ENCODE results near the gene HIVEP2.

Gene HIVEP2

DNA sequence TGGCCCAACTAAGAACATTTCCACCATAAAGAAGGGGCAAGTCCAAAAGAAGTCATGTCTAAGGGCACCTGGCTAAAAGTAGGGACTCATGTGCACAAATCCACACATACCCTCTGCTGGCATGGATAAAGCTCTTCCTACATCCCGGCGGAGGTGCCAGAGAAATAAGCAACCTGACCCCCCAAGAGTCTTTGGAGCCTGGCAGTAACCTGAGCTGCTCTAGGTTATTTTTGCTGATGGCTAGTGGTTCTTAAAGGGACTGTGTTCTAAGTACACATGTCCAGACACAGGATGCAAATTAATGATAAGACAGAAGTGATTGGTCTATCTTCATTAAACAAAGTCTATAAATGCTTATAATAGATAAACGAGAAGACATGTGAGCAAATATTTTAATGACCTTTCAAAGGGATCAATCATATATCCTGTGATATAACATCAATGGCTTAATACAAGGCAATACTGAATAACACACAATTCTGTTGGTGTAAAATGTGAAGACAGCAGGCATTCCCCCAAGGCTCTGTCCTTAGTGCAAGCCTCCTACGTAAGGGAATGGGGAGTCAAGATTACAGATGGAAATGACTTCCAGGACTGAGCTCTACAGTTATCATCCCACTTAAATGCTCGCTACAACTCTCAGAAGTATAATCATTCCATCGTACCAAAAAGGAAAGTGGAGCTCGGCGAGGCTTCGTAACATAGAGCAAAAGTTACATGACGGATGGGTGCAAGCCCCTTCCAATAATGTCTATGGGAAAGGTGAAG, 52.5 kb downstream of the HIVEP2 start:
- no peak for DNase-seq (ENCODE audit: low spot score)

DNA sequence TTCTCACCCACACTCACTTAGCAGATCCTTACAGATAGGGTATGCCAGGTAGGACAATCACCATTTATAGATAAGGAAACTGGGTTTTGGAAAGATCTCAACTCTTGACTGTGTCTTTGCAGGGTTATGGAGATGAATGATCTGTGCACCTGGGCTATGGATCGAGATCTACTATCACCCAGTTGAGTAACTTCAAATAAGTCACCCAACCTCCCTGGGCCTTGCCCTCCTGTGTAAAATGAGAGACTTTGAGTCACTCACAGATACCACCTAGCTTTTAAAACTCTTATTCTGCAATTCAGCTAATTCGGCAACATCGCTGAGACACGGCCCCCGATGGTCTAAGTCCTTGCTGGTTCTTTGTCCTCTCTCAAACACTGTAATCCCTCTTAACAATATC, 53.5 kb downstream of the HIVEP2 start:
- DNase-seq (ENCODE audit: low spot score), result no peak

DNA sequence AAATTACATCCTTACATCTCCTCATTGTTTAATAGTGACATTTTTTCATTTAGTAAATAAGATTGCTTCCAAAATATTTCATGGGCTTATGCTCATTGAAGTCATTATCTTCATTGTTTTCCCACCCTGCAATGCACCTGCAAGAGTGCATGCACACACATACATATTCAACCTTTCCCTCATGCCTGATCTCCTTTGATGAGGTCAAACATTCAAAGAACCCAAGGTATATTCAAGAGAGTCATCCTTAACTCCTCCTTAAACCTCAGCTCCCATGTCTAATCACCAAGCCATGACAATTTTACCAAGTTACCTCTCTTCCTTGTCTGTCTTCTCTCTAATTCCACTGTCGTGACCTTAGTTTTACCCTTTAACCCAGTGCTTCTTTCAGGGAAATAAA, 56.5 kb downstream of the HIVEP2 start:
- DNase-seq (ENCODE audit: low spot score), result no peak

DNA sequence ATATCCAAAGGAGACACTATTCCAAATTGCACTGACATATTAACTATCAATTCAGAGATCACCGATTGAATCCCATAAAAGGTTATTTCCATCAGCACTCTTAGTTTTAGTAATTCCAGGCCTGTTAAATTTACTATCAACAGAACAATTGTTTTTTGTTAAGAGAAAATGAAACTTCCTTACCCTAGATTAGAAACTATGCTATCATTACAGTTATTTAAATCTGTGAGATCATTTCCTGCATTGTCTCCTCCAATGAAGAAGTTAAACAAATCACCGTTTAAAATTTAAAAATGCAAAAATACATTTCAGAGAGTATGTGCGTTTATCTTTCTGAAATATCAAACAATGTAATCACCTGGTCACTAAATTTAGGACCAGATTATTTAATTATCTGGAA, 57.5 kb downstream of the HIVEP2 start:
- DNase-seq (ENCODE audit: low spot score), result no peak

DNA sequence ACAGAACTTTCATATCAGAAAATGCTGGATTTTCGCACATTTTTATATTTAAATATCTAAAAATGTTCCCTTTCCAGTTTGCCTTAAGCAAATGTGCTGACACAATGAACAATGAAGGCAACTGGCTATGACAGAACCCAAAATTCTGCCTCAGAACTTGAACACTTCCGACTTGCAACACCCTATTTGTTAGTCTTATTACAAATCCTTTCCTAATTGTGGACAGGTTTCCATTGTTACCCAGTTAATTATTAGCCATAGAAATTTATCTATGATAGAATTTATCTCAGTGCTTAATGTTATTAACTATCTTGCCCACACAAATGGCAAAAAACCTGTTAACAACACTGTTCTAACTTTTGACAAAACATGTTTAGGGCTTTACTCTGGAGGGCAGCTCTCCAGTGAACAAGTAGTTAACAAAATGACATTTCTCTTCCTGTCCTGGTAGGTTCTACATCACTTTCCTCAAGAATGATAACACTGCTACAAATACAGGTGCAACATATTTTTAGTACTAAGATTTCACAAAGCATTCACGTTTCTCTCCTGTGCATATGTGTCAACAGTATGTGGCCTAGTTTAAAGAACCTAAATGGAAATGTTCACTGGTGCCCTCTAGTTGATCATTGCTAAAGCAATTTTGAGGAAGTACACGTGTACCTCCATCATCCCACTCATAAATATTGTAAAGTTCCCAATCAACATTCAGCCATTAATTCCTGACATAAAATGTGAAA, 58.4 kb downstream of the HIVEP2 start:
- peak; percentile 62 for DNase-seq (ENCODE audit: low spot score)

DNA sequence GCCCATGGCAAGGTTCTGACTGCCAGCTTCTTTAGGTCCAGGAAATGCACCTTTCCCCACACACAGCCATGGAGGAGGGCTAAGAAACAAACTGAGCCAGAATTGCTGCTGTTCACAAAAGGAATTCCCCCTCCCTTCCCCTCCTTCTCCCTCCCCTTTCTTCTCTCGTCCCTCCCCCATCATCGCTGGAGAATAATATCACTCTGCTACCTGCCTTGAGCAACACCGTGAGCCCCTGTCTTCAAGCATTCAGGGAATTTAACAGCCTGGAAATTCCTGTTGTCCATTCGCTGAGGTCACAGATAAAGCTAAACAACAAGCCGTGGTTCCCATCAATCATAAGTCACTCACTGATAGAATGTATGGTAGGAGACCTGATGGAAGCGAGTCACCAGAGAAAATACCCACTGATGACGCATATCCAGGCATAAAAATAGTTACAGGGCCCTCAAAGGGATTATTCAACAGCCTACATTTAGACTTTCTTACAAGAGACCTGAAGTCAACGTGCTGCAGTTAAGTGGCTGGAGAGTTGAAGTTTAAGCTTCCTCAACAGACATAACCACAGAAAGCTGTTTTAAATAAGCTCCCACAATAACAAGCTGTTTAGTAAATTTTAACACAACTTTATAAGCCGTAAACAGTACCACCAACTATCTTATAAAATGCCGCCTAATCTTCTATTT, 59.7 kb downstream of the HIVEP2 start:
- peak; percentile 43 for DNase-seq (ENCODE audit: low spot score)

DNA sequence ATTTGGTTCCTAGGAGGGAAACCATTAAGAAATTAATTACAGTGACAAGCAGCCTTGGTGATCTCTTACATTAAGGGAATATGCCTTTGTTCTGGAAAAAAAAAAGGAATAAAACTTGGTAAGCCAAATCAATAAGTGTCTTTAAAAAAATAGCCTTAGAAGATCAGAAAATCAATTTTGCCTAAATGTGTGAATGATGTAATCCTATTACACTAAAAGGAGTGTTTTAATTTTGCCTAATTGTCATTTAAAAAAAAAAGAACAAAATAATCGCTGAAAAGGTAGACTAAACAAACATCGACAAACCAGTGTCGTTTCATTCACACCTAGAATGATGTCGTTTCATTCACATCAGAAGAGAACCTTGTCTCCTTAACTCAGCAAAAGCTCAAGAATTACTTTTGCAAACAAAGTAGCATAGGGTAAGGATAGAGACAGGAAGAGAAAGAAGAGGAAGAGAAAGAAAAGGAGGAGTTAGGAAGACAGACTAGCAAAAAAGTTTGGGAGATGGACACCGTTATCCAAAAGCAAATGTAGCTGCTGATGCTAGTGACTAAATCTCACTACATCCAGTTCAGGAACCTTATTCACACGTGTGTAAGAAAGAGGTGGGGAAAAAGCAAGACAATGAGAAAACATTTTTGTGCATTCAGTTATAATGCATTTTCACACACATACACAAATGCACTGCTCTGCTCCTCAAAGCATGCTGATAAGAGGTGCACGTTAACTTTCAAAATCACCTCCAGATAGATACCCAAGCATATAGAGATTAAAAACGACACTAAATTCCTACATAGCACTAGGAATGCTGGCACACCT, 60.6 kb downstream of the HIVEP2 start:
- DNase-seq (ENCODE audit: low spot score), result no peak

DNA sequence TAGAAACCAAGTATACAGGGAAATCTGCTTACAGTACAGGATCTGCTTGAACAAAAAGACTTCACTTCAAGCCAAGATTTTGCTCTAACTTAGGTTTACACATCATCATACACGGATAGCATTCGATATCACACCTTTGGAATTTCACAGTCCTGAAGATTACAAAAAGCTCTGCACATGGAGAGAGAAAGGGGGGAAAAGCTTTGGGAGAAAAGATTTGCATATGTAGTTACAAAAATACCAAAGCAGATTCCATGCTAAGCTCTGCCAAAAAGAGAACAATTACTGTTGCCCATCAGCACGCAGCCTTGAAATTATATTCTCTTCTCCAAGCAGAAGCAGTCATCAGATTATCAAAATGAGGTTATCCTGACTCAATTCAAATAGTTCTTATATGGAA, 62.0 kb downstream of the HIVEP2 start:
- DNase-seq (ENCODE audit: low spot score), result no peak

DNA sequence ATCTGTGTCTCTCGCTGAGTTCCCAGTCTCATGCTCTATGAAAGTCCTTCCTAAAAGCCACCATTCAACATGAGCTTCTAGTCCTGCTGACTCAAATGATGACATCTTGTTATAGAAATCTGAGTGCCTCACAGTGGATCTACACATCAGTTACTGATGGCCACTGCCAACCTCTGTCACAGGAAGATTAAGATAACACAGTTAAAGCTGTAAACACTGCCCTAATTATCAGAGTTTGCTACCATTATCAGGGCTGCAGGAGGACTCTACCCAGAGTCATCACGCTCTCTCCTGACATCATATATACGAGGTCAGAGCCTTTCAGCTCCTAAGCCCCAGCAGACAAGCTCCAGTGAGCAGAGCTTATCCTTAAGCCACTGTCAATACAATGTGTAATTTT, 63.2 kb downstream of the HIVEP2 start:
- DNase-seq (ENCODE audit: low spot score), result no peak

DNA sequence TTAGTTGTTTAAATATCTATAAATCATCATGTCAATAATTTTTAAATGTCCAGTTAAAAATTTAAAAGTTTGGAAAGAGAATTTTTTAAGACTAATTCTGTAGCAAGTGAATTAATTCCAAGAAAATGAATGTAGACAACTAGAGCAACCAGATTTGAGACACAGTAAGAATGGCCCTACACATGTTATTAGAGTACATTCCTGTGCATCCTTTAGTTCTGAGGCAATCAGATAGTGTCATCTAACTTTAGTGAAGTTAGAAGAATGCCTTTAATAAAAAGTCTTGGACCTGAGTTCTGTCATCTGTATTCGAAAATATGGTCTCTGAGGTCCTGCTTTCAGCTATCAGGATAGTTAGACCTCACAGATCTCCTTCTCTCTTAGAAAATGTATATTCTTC, 63.7 kb downstream of the HIVEP2 start:
- no peak for DNase-seq (ENCODE audit: low spot score)

DNA sequence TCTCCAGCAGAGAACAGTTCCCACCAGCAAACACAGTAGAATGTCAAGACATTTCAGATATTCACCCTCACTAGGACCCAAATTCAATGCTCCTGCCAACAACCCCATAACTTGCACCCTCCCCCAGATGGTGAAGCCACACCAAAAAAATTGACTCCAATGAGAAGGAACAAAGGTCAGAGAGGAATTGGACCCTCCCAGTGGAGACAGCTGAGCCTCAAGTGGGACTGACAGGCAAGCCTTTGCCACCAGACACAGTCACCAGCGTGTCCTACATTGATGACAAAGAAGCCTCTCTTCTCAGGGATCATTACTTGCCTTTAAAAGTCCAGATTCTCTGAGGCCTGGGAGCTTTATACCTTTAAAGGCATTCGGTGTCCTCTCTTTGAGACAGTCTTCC, 64.8 kb downstream of the HIVEP2 start:
- no peak for DNase-seq (ENCODE audit: low spot score)

DNA sequence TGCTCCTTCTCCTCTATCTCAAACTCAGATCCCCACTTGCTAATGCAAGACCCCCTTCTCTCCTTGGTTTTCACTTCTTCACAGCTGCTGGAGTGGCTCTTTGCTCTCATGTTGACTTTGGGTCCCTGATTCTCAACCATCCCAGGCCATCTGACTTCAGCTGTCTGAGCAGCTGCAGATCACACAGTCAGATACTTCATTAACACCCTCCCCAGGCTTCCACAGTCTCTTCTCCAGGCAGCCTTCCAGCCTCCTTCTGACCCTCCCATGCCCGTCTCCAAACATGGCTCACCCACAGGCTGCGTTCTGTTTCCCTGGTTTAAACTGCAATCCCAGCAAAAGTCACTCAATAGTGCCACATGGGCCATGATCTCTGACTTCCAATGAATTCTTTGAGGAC, 65.4 kb downstream of the HIVEP2 start:
- no peak for DNase-seq (ENCODE audit: low spot score)

DNA sequence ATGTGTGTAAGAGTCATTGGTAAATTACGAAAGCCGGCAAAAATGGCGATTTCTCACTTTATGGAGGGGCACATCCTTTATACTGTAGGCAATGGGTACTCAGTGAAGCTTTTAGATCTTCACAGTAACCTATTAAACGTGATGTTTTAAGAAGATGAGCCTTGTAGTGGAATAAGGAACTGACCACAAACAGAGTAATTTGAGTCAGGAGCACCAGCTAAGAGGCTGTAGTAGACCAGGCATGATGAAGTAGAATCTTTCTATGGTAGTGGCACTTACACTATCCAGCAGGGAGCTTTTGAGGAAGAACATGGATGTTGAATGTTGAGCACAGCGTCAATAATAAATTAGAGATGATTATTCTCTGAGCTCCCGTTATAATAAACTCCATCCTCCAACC, 65.9 kb downstream of the HIVEP2 start:
- DNase-seq (ENCODE audit: low spot score), result no peak

DNA sequence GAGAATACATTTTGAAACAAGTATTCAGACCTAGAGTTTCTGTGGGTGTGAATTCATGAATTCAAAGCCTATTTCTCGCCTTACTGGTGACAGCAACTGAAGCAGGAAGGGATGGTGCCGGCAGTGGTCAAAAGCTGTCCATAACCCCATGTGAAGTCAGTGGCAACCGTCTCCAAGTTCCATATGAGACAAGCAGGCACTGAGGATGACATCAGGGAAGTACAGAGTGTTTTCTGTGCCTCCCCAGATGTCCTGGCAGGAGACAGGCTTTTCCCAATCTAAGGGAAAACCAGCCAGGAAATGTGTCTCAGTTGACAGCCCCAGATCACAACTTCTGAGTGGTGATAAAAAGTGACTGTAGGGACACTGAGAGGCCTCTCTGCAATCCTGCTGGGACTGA, 66.6 kb downstream of the HIVEP2 start:
- DNase-seq (ENCODE audit: low spot score), result peak; percentile 73

DNA sequence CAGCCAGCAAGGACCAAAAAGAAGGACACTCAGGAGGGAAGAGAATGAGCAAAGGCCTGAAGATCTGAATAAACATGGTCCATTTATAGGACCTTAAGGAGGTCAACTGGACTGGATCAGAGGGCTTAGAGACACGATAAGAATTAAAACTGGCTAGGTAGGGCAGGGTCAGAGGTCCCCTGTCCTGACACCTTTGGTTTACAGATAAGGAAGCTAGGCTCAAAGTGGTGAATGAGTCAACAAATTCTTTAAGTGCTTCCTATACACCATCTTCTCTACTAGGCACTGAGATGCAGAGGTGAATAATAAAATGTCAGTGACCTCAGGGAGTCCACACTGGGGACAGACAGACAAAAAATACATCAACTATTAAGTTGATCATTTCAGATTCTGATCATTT, 70.3 kb downstream of the HIVEP2 start:
- no peak for DNase-seq (ENCODE audit: low spot score)

DNA sequence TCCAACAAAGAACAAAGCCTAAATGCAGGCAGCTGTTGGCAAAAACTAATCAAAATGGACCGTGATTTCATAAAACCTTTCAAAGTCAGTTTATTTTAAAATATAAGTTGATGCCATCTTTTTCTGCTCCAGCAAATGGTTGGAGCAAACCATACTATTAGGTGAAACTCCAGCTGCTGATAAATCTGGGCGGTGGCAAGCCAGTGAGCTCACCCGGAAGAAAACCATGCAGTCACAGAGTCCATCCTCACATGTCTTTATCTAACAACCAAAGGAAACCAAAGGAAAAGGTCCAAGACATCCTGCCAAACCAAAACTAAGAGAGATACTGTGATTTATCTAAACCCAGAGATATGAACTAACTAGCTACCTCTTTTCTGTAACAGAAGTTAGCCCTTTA, 72.6 kb downstream of the HIVEP2 start:
- no peak for DNase-seq (ENCODE audit: low spot score)

DNA sequence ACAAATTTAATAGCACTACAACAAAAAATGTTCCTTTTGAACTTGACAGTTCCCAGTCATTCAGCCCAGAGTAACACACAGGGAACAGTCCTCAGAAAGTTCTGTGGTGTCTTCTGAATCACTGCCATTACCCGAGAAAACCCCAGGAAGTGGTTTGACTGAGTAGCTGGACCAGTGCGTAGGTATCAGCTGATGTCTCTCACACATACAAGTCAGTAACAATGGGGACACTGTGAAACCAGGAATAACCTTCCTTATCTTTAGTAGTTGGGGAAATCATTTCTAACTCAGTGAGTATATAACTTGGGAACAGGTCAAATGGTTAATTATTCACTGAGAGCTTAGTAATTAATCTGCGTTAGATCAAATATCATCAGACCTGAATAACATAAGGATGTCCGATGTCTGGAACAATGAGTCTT, 73.1 kb downstream of the HIVEP2 start:
- DNase-seq (ENCODE audit: low spot score), result peak; percentile 61

DNA sequence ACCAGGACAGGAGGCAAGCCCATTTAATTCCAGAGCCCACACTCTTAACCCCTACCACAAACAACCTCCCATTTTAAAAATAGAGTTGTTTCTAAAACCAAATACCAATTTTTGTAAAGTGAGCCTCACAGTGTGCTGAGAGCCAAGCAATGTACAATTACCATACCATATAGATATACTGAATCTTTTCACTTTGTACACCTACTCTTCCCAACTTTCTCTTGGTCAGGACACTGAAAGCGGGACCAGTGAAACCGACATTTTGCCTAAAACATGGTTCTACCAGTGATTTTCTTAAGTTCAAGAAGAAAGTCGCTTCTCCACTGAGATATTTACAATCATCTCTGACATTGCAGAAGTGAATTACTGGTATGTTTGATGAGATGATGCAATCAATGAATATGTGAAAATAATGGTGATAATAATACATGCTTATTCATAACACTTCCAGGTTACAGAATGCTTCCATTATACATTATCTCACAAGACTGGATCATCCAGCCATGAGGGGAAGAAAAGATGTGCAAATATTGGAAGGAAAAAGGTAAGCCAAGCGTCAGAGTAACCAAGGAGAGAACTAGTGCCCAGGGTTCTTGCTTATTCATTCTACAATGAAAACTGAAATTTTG, 74.1 kb downstream of the HIVEP2 start:
- no peak for DNase-seq (ENCODE audit: low spot score)

DNA sequence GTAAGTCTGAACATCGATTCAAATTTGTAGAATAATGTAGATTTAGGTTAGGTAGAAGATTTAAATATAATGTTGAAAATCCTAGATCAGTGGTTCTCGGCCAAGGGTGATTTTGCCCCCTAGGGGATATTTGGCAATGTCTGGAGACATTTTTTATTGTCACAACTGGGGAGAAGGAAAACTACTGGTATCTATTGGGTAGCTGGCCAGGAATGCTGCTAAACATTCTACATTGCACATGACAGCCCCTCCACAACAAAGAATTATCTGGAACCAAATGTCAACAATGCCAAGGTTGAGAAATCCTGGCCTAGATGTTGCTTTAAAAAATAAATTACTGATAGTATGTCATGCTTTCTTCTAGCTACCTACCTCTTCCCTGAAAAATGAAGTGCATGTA, 76.1 kb downstream of the HIVEP2 start:
- DNase-seq (ENCODE audit: low spot score), result no peak

DNA sequence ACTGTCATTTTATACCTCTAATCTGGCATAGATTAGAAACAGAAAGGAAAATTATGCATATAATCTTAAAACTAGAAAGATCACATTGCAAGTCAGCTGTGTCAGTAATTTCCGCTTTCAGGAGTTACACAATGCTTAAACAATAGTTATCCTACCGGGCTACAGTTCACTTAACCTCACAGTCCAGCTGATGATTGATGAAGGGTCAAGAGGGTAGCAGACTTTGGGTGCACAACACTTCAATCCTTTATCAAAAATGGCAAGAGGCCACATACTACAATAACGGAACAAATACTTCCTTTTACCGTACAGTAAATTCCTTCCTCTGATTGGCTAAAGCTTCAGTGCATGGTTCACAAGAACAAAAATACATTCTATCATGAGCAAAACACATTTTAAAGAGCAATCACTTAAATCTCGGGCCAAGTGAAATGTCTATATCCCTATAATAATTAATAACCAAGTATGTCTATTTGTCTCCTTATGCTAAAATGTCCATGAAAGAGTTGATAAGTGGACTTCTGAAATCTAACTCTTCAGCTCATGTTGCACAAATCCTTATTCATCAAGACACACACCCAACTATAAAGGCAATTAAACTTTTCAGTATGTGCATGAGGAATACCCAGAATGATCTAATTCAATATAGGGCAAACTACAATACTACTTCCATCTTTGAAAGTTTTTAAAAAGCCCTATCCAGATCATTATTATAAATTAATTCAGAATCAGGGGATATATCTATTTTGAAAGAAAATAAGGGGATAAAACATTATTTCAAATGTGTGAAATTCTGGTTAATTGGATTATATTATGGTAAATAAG, 76.8 kb downstream of the HIVEP2 start:
- no peak for DNase-seq (ENCODE audit: low spot score)

DNA sequence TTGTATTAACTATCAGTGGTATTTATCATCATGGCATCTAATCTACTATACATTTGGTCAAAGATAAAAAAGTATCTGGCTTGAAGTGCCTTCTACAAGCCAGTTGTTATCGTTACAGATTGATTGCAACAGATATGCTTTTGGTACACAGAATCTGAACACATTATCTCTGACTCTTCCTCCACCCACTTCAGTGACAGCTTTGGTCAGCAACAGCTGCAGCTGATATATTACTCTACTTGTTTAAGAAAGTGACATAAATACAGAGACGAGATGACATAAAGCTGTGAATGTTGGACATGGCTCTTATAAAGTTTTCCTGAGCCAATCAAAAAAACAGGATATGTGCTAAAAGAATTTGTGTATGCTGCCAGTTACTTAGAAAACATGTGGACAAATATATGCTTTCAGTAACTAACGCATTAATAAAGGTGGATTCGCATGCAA, 77.6 kb downstream of the HIVEP2 start:
- DNase-seq (ENCODE audit: low spot score), result no peak
